Loucy (cell line): ENCODE measurements around the gene OS9.
"Not testable (repeated sequence)": the region's sequence is repeated elsewhere in the genome, so short reads cannot be mapped to it uniquely, and the experiment has no call there.

Experiments used
- H2AFZ ChIP-seq: fragments of 200-600 bp; sonication (generic); 2 replicates; pipeline ENCODE4 v1.6.0; 2016; ENCODE audit warnings: antibody characterized with exemption, mild to moderate bottlenecking, low read length, moderate library complexity
- H3F3A ChIP-seq: fragments of 200-600 bp; 2 replicates; pipeline ENCODE4 v1.6.0; 2016; ENCODE audit warnings: antibody characterized with exemption, low read depth, mild to moderate bottlenecking
- H3K27me3 ChIP-seq: fragments of 200-600 bp; sonication (generic); 2 replicates; pipeline ENCODE4 v1.6.1; 2014; ENCODE audit warnings: low read length, mild to moderate bottlenecking; ENCODE audit not compliant: insufficient read depth, poor library complexity, severe bottlenecking
- H3K36me3 ChIP-seq: fragments of 200-600 bp; sonication (generic); 2 replicates; pipeline ENCODE4 v1.6.1; 2016; ENCODE audit warnings: low read length; ENCODE audit not compliant: insufficient read depth
- H3K4me1 ChIP-seq: fragments of 200-600 bp; sonication (generic); 2 replicates; pipeline ENCODE4 v1.5.1; 2014; ENCODE audit warnings: low read length, mild to moderate bottlenecking; ENCODE audit not compliant: insufficient read depth, poor library complexity, severe bottlenecking
- H3K4me2 ChIP-seq: fragments of 200-600 bp; sonication (generic); 2 replicates; pipeline ENCODE4 v1.6.0; 2014; ENCODE audit warnings: antibody characterized with exemption, low read length, low read depth, mild to moderate bottlenecking; ENCODE audit not compliant: poor library complexity, severe bottlenecking
- H3K4me3 ChIP-seq: fragments of 200-600 bp; sonication (generic); 2 replicates; pipeline ENCODE4 v1.5.1; 2014; ENCODE audit warnings: low read length, mild to moderate bottlenecking, mixed read lengths; ENCODE audit not compliant: poor library complexity, severe bottlenecking
- H3K79me2 ChIP-seq: fragments of 200-600 bp; sonication (generic); 2 replicates; pipeline ENCODE4 v1.6.1; 2014; ENCODE audit warnings: low read length; ENCODE audit not compliant: insufficient read depth
- H3K9ac ChIP-seq: fragments of 200-600 bp; sonication (generic); 2 replicates; pipeline ENCODE4 v1.6.0; 2014; ENCODE audit warnings: mild to moderate bottlenecking, low read depth, low read length, moderate library complexity; ENCODE audit not compliant: poor library complexity, severe bottlenecking
- H3K9me2 ChIP-seq: fragments of 200-600 bp; sonication (generic); replicated peaks from 2 replicates; pipeline ENCODE4 v1.6.1; 2016; ENCODE audit warnings: low read depth, low read length, mixed read lengths
- H3K9me3 ChIP-seq: fragments of 200-600 bp; sonication (generic); 2 replicates; pipeline ENCODE4 v1.6.1; 2014; ENCODE audit warnings: mild to moderate bottlenecking, antibody characterized with exemption, low read length, low read depth; ENCODE audit not compliant: insufficient read depth
- H4K20me1 ChIP-seq: fragments of 200-600 bp; sonication (generic); 2 replicates; pipeline ENCODE4 v1.6.0; 2014; ENCODE audit warnings: antibody characterized with exemption, low read length, mild to moderate bottlenecking; ENCODE audit not compliant: insufficient read depth, poor library complexity, severe bottlenecking
- EZH2phosphoT487 ChIP-seq: fragments of 200-600 bp; IDR thresholded peaks from 2 replicates; pipeline ENCODE4 v1.6.1; 2018; ENCODE audit warnings: antibody characterized with exemption, mild to moderate bottlenecking, moderate library complexity, borderline replicate concordance
- TF ChIP-seq, protein P1 (sequence below): fragments of 200-600 bp; sonication (generic); conservative IDR thresholded peaks from 2 replicates; pipeline ENCODE4 v1.5.1; 2014; ENCODE audit warnings: mild to moderate bottlenecking, antibody characterized with exemption, low read length

OS9 gene

DNA sequence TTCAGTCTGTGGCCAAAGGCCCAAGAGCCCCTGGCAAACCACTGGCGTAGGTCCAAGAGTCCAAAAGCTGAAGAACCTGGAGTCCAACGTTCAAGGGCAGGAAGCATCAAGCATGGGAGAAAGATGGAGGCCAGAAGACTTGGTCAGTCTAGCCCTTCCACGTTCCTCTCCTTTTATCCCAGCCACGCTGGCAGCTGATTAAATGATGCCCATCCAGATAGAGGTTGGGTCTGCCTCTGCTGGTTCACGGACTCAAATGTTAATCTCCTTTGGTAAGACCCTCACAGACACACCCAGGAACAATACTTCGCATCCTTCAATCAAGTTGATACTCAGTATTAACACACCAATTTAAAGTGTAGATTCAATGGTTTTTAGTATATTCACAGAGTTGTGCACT, 21.1 kb upstream of the OS9 start:
- no peaks in the 10 kb centered on the region for H4K20me1 ChIP-seq
- no peaks in the 10 kb centered on the region for H3F3A ChIP-seq
- H3K27me3 ChIP-seq: no peaks in the 10 kb centered on the region
- H3K4me3 ChIP-seq: no peak overlapping the region
- H3K79me2 ChIP-seq: no peaks in the 10 kb centered on the region
- H3K9ac ChIP-seq: no peak overlapping the region
- TF ChIP-seq, protein P1, sequence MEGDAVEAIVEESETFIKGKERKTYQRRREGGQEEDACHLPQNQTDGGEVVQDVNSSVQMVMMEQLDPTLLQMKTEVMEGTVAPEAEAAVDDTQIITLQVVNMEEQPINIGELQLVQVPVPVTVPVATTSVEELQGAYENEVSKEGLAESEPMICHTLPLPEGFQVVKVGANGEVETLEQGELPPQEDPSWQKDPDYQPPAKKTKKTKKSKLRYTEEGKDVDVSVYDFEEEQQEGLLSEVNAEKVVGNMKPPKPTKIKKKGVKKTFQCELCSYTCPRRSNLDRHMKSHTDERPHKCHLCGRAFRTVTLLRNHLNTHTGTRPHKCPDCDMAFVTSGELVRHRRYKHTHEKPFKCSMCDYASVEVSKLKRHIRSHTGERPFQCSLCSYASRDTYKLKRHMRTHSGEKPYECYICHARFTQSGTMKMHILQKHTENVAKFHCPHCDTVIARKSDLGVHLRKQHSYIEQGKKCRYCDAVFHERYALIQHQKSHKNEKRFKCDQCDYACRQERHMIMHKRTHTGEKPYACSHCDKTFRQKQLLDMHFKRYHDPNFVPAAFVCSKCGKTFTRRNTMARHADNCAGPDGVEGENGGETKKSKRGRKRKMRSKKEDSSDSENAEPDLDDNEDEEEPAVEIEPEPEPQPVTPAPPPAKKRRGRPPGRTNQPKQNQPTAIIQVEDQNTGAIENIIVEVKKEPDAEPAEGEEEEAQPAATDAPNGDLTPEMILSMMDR: no peak
- TF ChIP-seq EZH2phosphoT487: no peak
- no peaks in the 10 kb centered on the region for H3K36me3 ChIP-seq
- H3K4me2 ChIP-seq: no peak overlapping the region
- H3K9me3 ChIP-seq: no peaks in the 10 kb centered on the region
- no peak overlapping the region for H2AFZ ChIP-seq
- H3K4me1 ChIP-seq: no peaks in the 10 kb centered on the region
- H3K9me2 ChIP-seq: no peaks in the 10 kb centered on the region

DNA sequence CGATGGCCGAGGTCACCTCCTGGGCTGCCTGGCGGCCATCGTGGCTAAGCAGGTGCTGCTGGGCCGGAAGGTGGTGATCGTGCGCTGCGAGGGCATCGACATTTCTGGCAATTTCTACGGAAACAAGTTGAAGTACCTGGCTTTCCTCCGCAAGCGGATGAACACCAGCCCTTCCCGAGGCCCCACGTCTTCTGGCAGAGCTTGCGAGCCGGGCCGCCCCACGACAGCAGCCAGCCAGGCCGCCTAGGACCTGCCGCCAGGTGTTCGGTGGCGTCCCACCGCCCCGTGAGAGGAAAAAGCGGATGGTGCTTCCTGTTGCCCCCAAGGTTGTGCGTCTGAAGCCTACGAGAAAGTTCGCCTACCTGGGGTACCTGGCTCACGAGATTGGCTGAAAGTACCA, 19.2 kb upstream of the OS9 start:
- H3K27me3 ChIP-seq: no peaks in the 10 kb centered on the region
- TF ChIP-seq, protein P1: no peak
- no peak for TF ChIP-seq EZH2phosphoT487
- H3K4me3 ChIP-seq: no peak overlapping the region
- no peaks in the 10 kb centered on the region for H3K4me1 ChIP-seq
- H3K9me3 ChIP-seq: no peaks in the 10 kb centered on the region
- no peaks in the 10 kb centered on the region for H3F3A ChIP-seq
- no peak overlapping the region for H3K9ac ChIP-seq
- H3K4me2 ChIP-seq: no peak overlapping the region
- H2AFZ ChIP-seq: no peak overlapping the region
- no peaks in the 10 kb centered on the region for H3K9me2 ChIP-seq
- H3K36me3 ChIP-seq: no peaks in the 10 kb centered on the region
- H4K20me1 ChIP-seq: no peaks in the 10 kb centered on the region
- no peaks in the 10 kb centered on the region for H3K79me2 ChIP-seq

DNA sequence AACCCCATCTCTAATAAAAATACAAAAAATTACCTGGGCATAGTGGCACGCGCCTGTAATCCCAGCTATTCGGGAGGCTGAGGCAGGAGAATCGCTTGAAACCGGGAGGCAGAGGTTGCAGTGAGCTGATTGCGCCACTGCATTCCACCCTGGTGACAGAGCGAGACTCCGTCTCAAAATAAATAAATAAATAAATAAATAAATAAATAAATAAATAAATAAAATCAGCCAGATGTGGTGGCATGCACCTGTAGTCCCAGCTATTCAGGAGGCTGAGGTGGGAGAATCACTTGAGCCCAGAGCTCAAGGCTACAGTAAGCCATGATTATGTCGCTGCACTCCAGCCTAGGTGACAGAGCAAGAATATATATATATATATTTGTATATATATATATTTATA, 16.0 kb upstream of the OS9 start:
- not testable (repeated sequence) for H3K9me2 ChIP-seq, H3K9ac ChIP-seq, H3K4me2 ChIP-seq, H3F3A ChIP-seq, H3K4me3 ChIP-seq, H3K79me2 ChIP-seq, H3K36me3 ChIP-seq, H3K27me3 ChIP-seq, H4K20me1 ChIP-seq, H3K9me3 ChIP-seq, H2AFZ ChIP-seq, H3K4me1 ChIP-seq

DNA sequence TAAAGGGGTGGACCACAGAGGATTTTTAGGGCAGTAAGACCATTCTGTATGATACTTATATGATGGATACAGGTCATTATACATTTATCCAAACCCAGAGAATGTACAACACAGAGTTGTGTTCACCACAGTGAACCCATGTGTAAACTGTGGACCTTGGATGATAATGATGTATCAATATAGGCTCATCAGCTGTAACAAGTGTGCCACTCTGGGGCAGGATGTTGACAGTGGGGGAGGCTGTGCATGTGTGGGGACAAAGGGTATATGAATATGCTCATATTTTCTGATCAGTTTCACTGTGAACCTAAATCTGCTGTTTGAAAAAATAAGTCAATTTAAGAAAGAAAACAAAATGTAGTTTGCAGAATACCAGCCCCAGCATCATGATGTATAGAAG, 14.2 kb upstream of the OS9 start:
- H3K4me1 ChIP-seq: no peaks in the 10 kb centered on the region
- TF ChIP-seq EZH2phosphoT487: no peak
- TF ChIP-seq, protein P1: no peak
- H3K4me3 ChIP-seq: no peak overlapping the region
- no peak overlapping the region for H2AFZ ChIP-seq
- no peaks in the 10 kb centered on the region for H4K20me1 ChIP-seq
- H3K9me2 ChIP-seq: no peaks in the 10 kb centered on the region
- H3K9me3 ChIP-seq: no peaks in the 10 kb centered on the region; the same call in 1 of the 2 replicates
- no peak overlapping the region for H3K9ac ChIP-seq
- no peaks in the 10 kb centered on the region for H3K36me3 ChIP-seq
- H3K27me3 ChIP-seq: no peaks in the 10 kb centered on the region
- H3K79me2 ChIP-seq: no peaks in the 10 kb centered on the region
- H3K4me2 ChIP-seq: no peak overlapping the region
- H3F3A ChIP-seq: no peaks in the 10 kb centered on the region
